Central memory CD8-positive, alpha-beta T cell (primary cell): ENCODE measurements around the gene TTC28.
"Not testable (repeated sequence)": the region's sequence is repeated elsewhere in the genome, so short reads cannot be mapped to it uniquely, and the experiment has no call there.

Experiments used
- ATAC-seq: fragments of 150-1000 bp; cut with Tn5 transposase; replicated peaks from 2 replicates; pipeline ENCODE4 v1.10.0; 2022; ENCODE audit warnings: mild to moderate bottlenecking, moderate FRiP score, moderate number of reproducible peaks; ENCODE audit not compliant: poor library complexity, severe bottlenecking; ENCODE audit errors: extremely low read depth
- DNase-seq, 2 donors: peaks; one replicate each; pipeline ENCODE4 v3.0.0; 2021; ENCODE audit warnings: low spot score in 2 of 2
- H3K27ac Mint-ChIP-seq: one replicate; pipeline ENCODE4 v1.8.0; 2022; ENCODE audit warnings: low read depth, mild to moderate bottlenecking, moderate library complexity, mixed read lengths
- H3K27me3 Mint-ChIP-seq: one replicate; pipeline ENCODE4 v1.8.0; 2022; ENCODE audit warnings: mixed read lengths
- H3K36me3 Mint-ChIP-seq: one replicate; pipeline ENCODE4 v1.8.0; 2022; ENCODE audit warnings: mild to moderate bottlenecking, moderate library complexity, mixed read lengths; ENCODE audit not compliant: insufficient read depth
- H3K4me1 Mint-ChIP-seq: one replicate; pipeline ENCODE4 v1.8.0; 2022; ENCODE audit warnings: mixed read lengths
- H3K4me3 Mint-ChIP-seq: one replicate; pipeline ENCODE4 v1.8.0; 2022; ENCODE audit warnings: mild to moderate bottlenecking, moderate library complexity, mixed read lengths
- H3K9me3 Mint-ChIP-seq: one replicate; pipeline ENCODE4 v1.8.0; 2022; ENCODE audit warnings: mixed read lengths

TTC28 gene

GRCh38 chr22:28394513-28395110 is 285.0 kb downstream of the TTC28 start:
- H3K27ac Mint-ChIP-seq, result no peak overlapping the region
- ATAC-seq, result no peak
- no peak overlapping the region for H3K4me3 Mint-ChIP-seq
- DNase-seq, result no peak
- H3K27me3 Mint-ChIP-seq, result peaks cover 41% of the 10 kb centered on the region
- peaks cover 5% of the 10 kb centered on the region for H3K9me3 Mint-ChIP-seq
- no peaks in the 10 kb centered on the region for H3K4me1 Mint-ChIP-seq
- no peaks in the 10 kb centered on the region for H3K36me3 Mint-ChIP-seq

- ATAC-seq, result no peak
- no peaks in the 10 kb centered on the region for H3K27me3 Mint-ChIP-seq
Observed at GRCh38 chr22:28381429-28382167, 298.0 kb downstream of the TTC28 start.

GRCh38 chr22:28379951-28380350 is 299.7 kb downstream of the TTC28 start:
- no peaks in the 10 kb centered on the region for H3K4me1 Mint-ChIP-seq
- no peaks in the 10 kb centered on the region for H3K36me3 Mint-ChIP-seq
- H3K27ac Mint-ChIP-seq, result no peak overlapping the region
- H3K9me3 Mint-ChIP-seq, result no peaks in the 10 kb centered on the region
- ATAC-seq (no peak), DNase-seq (no peak)
- peaks cover 11% of the 10 kb centered on the region for H3K27me3 Mint-ChIP-seq
- H3K4me3 Mint-ChIP-seq, result no peak overlapping the region

More at GRCh38 chr22:28381429-28382167, 298.0 kb downstream of the TTC28 start:
- DNase-seq, result no peak
- Mint-ChIP-seq H3K9me3 (no peaks in the 10 kb centered on the region), H3K36me3 (no peaks in the 10 kb centered on the region), H3K4me3 (no peak overlapping the region), H3K27ac (no peak overlapping the region), H3K4me1 (no peaks in the 10 kb centered on the region)

- no peaks in the 10 kb centered on the region for H3K36me3 Mint-ChIP-seq
- no peak overlapping the region for H3K27ac Mint-ChIP-seq
- peaks cover 11% of the 10 kb centered on the region for H3K27me3 Mint-ChIP-seq
- ATAC-seq (no peak), DNase-seq (no peak)
- H3K4me3 Mint-ChIP-seq, result no peak overlapping the region
- no peaks in the 10 kb centered on the region for H3K9me3 Mint-ChIP-seq
- H3K4me1 Mint-ChIP-seq, result no peaks in the 10 kb centered on the region
Observed at GRCh38 chr22:28379075-28379779, 300.4 kb downstream of the TTC28 start.

- Mint-ChIP-seq H3K4me3 (no peak overlapping the region), H3K4me1 (no peaks in the 10 kb centered on the region), H3K27me3 (peaks cover 11% of the 10 kb centered on the region), H3K27ac (no peak overlapping the region), H3K9me3 (no peaks in the 10 kb centered on the region), H3K36me3 (no peaks in the 10 kb centered on the region)
- ATAC-seq (no peak), DNase-seq (no peak)
Observed at GRCh38 chr22:28375761-28376534, 303.7 kb downstream of the TTC28 start.

GRCh38 chr22:28373831-28374230 is 305.8 kb downstream of the TTC28 start:
- ATAC-seq (no peak), DNase-seq (no peak)
- no peaks in the 10 kb centered on the region for H3K36me3 Mint-ChIP-seq
- no peaks in the 10 kb centered on the region for H3K4me1 Mint-ChIP-seq
- H3K27me3 Mint-ChIP-seq, result peaks cover 13% of the 10 kb centered on the region
- no peak overlapping the region for H3K4me3 Mint-ChIP-seq
- H3K27ac Mint-ChIP-seq, result no peak overlapping the region
- no peaks in the 10 kb centered on the region for H3K9me3 Mint-ChIP-seq

GRCh38 chr22:28369854-28370253 is 309.8 kb downstream of the TTC28 start:
- no peaks in the 10 kb centered on the region for H3K36me3 Mint-ChIP-seq
- no peak for ATAC-seq
- H3K9me3 Mint-ChIP-seq, result no peaks in the 10 kb centered on the region
- H3K4me1 Mint-ChIP-seq, result no peaks in the 10 kb centered on the region
- no peak overlapping the region for H3K27ac Mint-ChIP-seq
- H3K4me3 Mint-ChIP-seq, result no peak overlapping the region
- H3K27me3 Mint-ChIP-seq, result peaks cover 33% of the 10 kb centered on the region
- DNase-seq, result no peak

GRCh38 chr22:28366856-28367255 is 312.8 kb downstream of the TTC28 start:
- Mint-ChIP-seq H3K4me3 (no peak overlapping the region), H3K4me1 (no peaks in the 10 kb centered on the region), H3K27ac (no peak overlapping the region), H3K36me3 (no peaks in the 10 kb centered on the region), H3K27me3 (peaks cover 33% of the 10 kb centered on the region), H3K9me3 (peaks cover 7% of the 10 kb centered on the region)
- DNase-seq (no peak), ATAC-seq (no peak)

GRCh38 chr22:28365371-28365770 is 314.3 kb downstream of the TTC28 start:
- H3K4me3 Mint-ChIP-seq, result no peak overlapping the region
- peaks cover 33% of the 10 kb centered on the region for H3K27me3 Mint-ChIP-seq
- DNase-seq (no peak), ATAC-seq (no peak)
- no peaks in the 10 kb centered on the region for H3K36me3 Mint-ChIP-seq
- no peaks in the 10 kb centered on the region for H3K4me1 Mint-ChIP-seq
- H3K27ac Mint-ChIP-seq, result no peak overlapping the region
- peaks cover 7% of the 10 kb centered on the region for H3K9me3 Mint-ChIP-seq

- DNase-seq, H3K36me3 Mint-ChIP-seq, H3K4me3 Mint-ChIP-seq, H3K27ac Mint-ChIP-seq, H3K9me3 Mint-ChIP-seq, ATAC-seq, H3K4me1 Mint-ChIP-seq: not testable (repeated sequence)
- peaks cover 33% of the 10 kb centered on the region for H3K27me3 Mint-ChIP-seq
Observed at GRCh38 chr22:28364105-28364504, 315.5 kb downstream of the TTC28 start.

- Mint-ChIP-seq H3K27ac (no peak overlapping the region), H3K9me3 (peaks cover 7% of the 10 kb centered on the region), H3K27me3 (peaks cover 2% of the 10 kb centered on the region), H3K36me3 (no peaks in the 10 kb centered on the region), H3K4me3 (no peak overlapping the region), H3K4me1 (no peaks in the 10 kb centered on the region)
- DNase-seq (no peak), ATAC-seq (no peak)
Observed at GRCh38 chr22:28360939-28361338, 318.7 kb downstream of the TTC28 start.

- H3K36me3 Mint-ChIP-seq, result no peaks in the 10 kb centered on the region
- peaks cover 7% of the 10 kb centered on the region for H3K9me3 Mint-ChIP-seq
- no peak for ATAC-seq
- no peak overlapping the region for H3K4me3 Mint-ChIP-seq
- H3K4me1 Mint-ChIP-seq, result no peaks in the 10 kb centered on the region
- H3K27me3 Mint-ChIP-seq, result peaks cover 11% of the 10 kb centered on the region
- DNase-seq, result no peak
- no peak overlapping the region for H3K27ac Mint-ChIP-seq
Observed at GRCh38 chr22:28358312-28358711, 321.3 kb downstream of the TTC28 start.
